ENCODE measurements around the gene HIVEP1.

HIVEP1 gene

DNA sequence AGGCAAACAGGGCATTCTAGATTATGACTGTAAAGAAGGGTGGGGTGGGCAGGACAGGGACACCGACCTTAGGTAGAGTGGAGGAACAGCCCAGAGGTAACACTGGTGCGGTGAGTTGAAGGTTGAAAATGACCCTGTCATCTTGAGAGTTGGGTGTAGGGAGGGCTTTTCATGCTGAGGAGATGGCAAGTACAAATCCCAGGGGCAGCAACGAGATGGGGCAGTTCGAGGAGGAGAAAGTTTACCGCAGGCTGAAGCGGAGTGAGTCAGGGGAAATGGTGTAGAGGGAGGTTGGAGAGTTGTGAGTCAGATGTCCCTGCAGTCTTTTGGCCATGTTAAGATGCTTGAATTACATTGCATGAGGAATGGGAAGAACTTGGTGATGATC, 101.1 kb downstream of the HIVEP1 start:
- TF ChIP-seq ZFP30 (CRISPR knock-in tag; IDR thresholded peaks at IDR 0.05) (no peak), OSR1 (CRISPR knock-in tag; IDR thresholded peaks at IDR 0.05) (no peak), RARB (CRISPR knock-in tag; IDR thresholded peaks at IDR 0.05) (no peak), PPARA (CRISPR knock-in tag; IDR thresholded peaks at IDR 0.05; ENCODE audit: borderline replicate concordance) (no peak), ZNF8 (CRISPR knock-in tag; IDR thresholded peaks at IDR 0.05) (no peak), ARNTL (CRISPR knock-in tag; IDR thresholded peaks at IDR 0.05; ENCODE audit: borderline replicate concordance, low read depth) (no peak)
- TF ChIP-seq, protein P1, sequence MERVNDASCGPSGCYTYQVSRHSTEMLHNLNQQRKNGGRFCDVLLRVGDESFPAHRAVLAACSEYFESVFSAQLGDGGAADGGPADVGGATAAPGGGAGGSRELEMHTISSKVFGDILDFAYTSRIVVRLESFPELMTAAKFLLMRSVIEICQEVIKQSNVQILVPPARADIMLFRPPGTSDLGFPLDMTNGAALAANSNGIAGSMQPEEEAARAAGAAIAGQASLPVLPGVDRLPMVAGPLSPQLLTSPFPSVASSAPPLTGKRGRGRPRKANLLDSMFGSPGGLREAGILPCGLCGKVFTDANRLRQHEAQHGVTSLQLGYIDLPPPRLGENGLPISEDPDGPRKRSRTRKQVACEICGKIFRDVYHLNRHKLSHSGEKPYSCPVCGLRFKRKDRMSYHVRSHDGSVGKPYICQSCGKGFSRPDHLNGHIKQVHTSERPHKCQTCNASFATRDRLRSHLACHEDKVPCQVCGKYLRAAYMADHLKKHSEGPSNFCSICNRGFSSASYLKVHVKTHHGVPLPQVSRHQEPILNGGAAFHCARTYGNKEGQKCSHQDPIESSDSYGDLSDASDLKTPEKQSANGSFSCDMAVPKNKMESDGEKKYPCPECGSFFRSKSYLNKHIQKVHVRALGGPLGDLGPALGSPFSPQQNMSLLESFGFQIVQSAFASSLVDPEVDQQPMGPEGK (CRISPR knock-in tag; IDR thresholded peaks at IDR 0.05; ENCODE audit: borderline replicate concordance) = no peak
- TF ChIP-seq, protein P2, sequence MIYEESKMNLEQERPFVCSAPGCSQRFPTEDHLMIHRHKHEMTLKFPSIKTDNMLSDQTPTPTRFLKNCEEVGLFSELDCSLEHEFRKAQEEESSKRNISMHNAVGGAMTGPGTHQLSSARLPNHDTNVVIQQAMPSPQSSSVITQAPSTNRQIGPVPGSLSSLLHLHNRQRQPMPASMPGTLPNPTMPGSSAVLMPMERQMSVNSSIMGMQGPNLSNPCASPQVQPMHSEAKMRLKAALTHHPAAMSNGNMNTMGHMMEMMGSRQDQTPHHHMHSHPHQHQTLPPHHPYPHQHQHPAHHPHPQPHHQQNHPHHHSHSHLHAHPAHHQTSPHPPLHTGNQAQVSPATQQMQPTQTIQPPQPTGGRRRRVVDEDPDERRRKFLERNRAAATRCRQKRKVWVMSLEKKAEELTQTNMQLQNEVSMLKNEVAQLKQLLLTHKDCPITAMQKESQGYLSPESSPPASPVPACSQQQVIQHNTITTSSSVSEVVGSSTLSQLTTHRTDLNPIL (CRISPR knock-in tag; IDR thresholded peaks at IDR 0.05; ENCODE audit: low read depth) = no peak
- TF ChIP-seq, protein P3, sequence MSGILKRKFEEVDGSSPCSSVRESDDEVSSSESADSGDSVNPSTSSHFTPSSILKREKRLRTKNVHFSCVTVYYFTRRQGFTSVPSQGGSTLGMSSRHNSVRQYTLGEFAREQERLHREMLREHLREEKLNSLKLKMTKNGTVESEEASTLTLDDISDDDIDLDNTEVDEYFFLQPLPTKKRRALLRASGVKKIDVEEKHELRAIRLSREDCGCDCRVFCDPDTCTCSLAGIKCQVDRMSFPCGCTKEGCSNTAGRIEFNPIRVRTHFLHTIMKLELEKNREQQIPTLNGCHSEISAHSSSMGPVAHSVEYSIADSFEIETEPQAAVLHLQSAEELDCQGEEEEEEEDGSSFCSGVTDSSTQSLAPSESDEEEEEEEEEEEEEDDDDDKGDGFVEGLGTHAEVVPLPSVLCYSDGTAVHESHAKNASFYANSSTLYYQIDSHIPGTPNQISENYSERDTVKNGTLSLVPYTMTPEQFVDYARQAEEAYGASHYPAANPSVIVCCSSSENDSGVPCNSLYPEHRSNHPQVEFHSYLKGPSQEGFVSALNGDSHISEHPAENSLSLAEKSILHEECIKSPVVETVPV (CRISPR knock-in tag; IDR thresholded peaks at IDR 0.05) = no peak
- peak; percentile 91 for ATAC-seq

DNA sequence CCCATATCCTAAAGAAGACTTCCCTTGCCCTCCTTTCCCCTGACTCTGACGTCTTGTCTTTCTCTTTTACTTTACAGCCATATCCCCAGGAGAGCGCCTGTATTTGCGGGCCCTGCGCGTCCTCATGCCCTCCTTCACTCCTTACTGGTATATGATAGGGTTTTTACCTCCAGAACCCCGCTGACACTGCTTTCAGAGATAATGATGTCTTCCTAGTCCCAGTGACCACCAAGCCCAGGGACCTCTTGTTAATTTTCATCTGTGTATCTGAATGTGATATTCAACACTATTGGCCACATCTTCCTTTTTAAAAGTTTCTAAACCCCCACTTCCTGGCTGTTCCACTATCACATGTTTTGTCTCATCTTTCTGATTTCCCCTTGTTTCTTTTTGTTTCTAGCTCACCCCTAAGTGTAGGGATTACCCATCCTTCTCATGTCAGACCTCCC, 102.0 kb downstream of the HIVEP1 start:
- TF ChIP-seq ARNTL (CRISPR knock-in tag; IDR thresholded peaks at IDR 0.05; ENCODE audit: borderline replicate concordance, low read depth) = no peak
- TF ChIP-seq OSR1 (CRISPR knock-in tag; IDR thresholded peaks at IDR 0.05) = no peak
- TF ChIP-seq SNAI2 (CRISPR knock-in tag; IDR thresholded peaks at IDR 0.05) = no peak
- no peak for TF ChIP-seq ISL1 (CRISPR knock-in tag; IDR thresholded peaks at IDR 0.05)
- TF ChIP-seq TCF4 (CRISPR knock-in tag; IDR thresholded peaks at IDR 0.05; ENCODE audit: borderline replicate concordance) = no peak
- no peak for TF ChIP-seq PPARA (CRISPR knock-in tag; IDR thresholded peaks at IDR 0.05; ENCODE audit: borderline replicate concordance)
- TF ChIP-seq ZFP30 (CRISPR knock-in tag; IDR thresholded peaks at IDR 0.05) = no peak
- TF ChIP-seq ZNF565 (CRISPR knock-in tag; conservative IDR thresholded peaks at IDR 0.05; ENCODE audit: low read depth) = no peak
- TF ChIP-seq ZC3H10 (CRISPR knock-in tag; IDR thresholded peaks at IDR 0.05) = no peak
- TF ChIP-seq, protein P4, sequence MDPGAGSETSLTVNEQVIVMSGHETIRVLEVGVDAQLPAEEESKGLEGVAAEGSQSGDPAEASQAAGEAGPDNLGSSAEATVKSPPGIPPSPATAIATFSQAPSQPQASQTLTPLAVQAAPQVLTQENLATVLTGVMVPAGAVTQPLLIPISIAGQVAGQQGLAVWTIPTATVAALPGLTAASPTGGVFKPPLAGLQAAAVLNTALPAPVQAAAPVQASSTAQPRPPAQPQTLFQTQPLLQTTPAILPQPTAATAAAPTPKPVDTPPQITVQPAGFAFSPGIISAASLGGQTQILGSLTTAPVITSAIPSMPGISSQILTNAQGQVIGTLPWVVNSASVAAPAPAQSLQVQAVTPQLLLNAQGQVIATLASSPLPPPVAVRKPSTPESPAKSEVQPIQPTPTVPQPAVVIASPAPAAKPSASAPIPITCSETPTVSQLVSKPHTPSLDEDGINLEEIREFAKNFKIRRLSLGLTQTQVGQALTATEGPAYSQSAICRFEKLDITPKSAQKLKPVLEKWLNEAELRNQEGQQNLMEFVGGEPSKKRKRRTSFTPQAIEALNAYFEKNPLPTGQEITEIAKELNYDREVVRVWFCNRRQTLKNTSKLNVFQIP (CRISPR knock-in tag; IDR thresholded peaks at IDR 0.05; ENCODE audit: borderline replicate concordance, low read depth) = no peak
- TF ChIP-seq BACH2 (CRISPR knock-in tag; IDR thresholded peaks at IDR 0.05; ENCODE audit: borderline replicate concordance) = no peak
- TF ChIP-seq, protein P3 (CRISPR knock-in tag; IDR thresholded peaks at IDR 0.05) = no peak
- TF ChIP-seq ESRRG (CRISPR knock-in tag; IDR thresholded peaks at IDR 0.05) = no peak
- no peak for TF ChIP-seq ZNF8 (CRISPR knock-in tag; IDR thresholded peaks at IDR 0.05)
- TF ChIP-seq CSDC2 (CRISPR knock-in tag; IDR thresholded peaks at IDR 0.05) = no peak
- no peak for TF ChIP-seq ZFP3 (CRISPR knock-in tag; IDR thresholded peaks at IDR 0.05)
- ATAC-seq = no peak

DNA sequence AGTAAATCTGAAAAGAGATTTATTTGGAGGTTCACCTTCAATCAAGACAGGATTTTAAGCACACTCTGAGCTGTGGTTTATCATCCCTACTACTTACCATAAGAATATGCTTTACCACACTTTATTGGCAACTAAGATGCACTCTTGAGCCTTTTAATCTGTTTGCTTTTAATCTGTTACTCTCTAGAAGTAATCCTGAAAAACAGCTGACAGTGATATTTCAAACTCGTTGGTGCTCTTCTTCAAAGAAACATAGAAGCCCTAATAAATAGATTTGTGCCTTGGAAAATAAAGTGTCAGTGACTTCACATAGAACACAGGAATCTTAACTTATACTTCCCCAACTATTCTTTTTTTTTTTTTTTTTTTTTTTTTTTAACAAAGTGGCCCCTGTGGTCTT, 102.9 kb downstream of the HIVEP1 start:
- no peak for ATAC-seq

More for the DNA sequence above, 102.9 kb downstream of the HIVEP1 start:
- TF ChIP-seq OSR1 (CRISPR knock-in tag; IDR thresholded peaks at IDR 0.05) = no peak
- TF ChIP-seq TOX (CRISPR knock-in tag; IDR thresholded peaks at IDR 0.05; ENCODE audit: borderline replicate concordance) = no peak
- TF ChIP-seq SNAI2 (CRISPR knock-in tag; IDR thresholded peaks at IDR 0.05) = no peak
- TF ChIP-seq, protein P2 (CRISPR knock-in tag; IDR thresholded peaks at IDR 0.05; ENCODE audit: low read depth) = no peak
- TF ChIP-seq, protein P3 (CRISPR knock-in tag; IDR thresholded peaks at IDR 0.05) = no peak
- TF ChIP-seq ZNF565 (CRISPR knock-in tag; conservative IDR thresholded peaks at IDR 0.05; ENCODE audit: low read depth) = no peak
- TF ChIP-seq ARNTL (CRISPR knock-in tag; IDR thresholded peaks at IDR 0.05; ENCODE audit: borderline replicate concordance, low read depth) = no peak
- no peak for TF ChIP-seq ISL1 (CRISPR knock-in tag; IDR thresholded peaks at IDR 0.05)
- no peak for TF ChIP-seq BACH2 (CRISPR knock-in tag; IDR thresholded peaks at IDR 0.05; ENCODE audit: borderline replicate concordance)
- TF ChIP-seq ZFP30 (CRISPR knock-in tag; IDR thresholded peaks at IDR 0.05) = no peak
- TF ChIP-seq RARB (CRISPR knock-in tag; IDR thresholded peaks at IDR 0.05) = no peak
- TF ChIP-seq PPARA (CRISPR knock-in tag; IDR thresholded peaks at IDR 0.05; ENCODE audit: borderline replicate concordance) = no peak
- TF ChIP-seq ZNF8 (CRISPR knock-in tag; IDR thresholded peaks at IDR 0.05) = no peak
- TF ChIP-seq, protein P4 (CRISPR knock-in tag; IDR thresholded peaks at IDR 0.05; ENCODE audit: borderline replicate concordance, low read depth) = no peak
- TF ChIP-seq ZFP3 (CRISPR knock-in tag; IDR thresholded peaks at IDR 0.05) = no peak
- TF ChIP-seq ESRRG (CRISPR knock-in tag; IDR thresholded peaks at IDR 0.05) = no peak
- TF ChIP-seq ZNF70 (CRISPR knock-in tag; IDR thresholded peaks at IDR 0.05) = no peak
- no peak for TF ChIP-seq ZC3H10 (CRISPR knock-in tag; IDR thresholded peaks at IDR 0.05)
